ENCODE measurements around the gene OR2T27. TPM values are rescaled to one million over a fixed set of nuclear protein-coding genes. Genes with fewer than 3 reads are reported as not detected.

OR2T27 gene
- not detected in 2 replicates for total RNA-seq

GRCh38 chr1:248655354-248655753, at the start of gene OR2T27:
TSS of gene OR2T27 (minus strand) at chr1:248655528. CDS start at chr1:248650884, 4,644 bp downstream.

GRCh38 chr1:248702714-248703113, 47.4 kb upstream of the OR2T27 start, which contains the start of gene OR14I1:
TSS of gene OR14I1 (minus strand) at chr1:248702766.

GRCh38 chr1:248645178-248645577, 10.2 kb downstream of the OR2T27 start, which contains the start of gene OR2T35:
TSS of gene OR2T35 (minus strand) at chr1:248645278. CDS start at chr1:248639258, 6,020 bp downstream.

GRCh38 chr1:248634991-248635390, 20.3 kb downstream of the OR2T27 start, which contains the start of gene OR2T11:
TSS of gene OR2T11 (minus strand) at chr1:248635091. CDS start at chr1:248627128, 7,963 bp downstream.

Other genes with a start within 250 kb of the OR2T27 start
- not detected in 2 replicates for gene OR2T2, start 209.9 kb downstream of the OR2T27 start, total RNA-seq
- not detected in 2 replicates for gene OR2T3, start 182.2 kb downstream of the OR2T27 start, total RNA-seq
- gene OR2T5, start 166.9 kb downstream of the OR2T27 start, total RNA-seq, result not detected in 2 replicates
- not detected in 2 replicates for gene OR2G6, start 147.5 kb downstream of the OR2T27 start, total RNA-seq
- gene OR2T29, start 92.8 kb downstream of the OR2T27 start, total RNA-seq, result not detected in 2 replicates
- gene OR2T34, start 80.8 kb downstream of the OR2T27 start, total RNA-seq, result not detected in 2 replicates
- not detected in 2 replicates for gene OR2T10, start 57.8 kb downstream of the OR2T27 start, total RNA-seq
- gene OR2T11, start 20.4 kb downstream of the OR2T27 start, total RNA-seq, result not detected in 2 replicates
- not detected in 2 replicates for gene OR2T35, start 10.2 kb downstream of the OR2T27 start, total RNA-seq
- not detected in 2 replicates for gene OR14I1, start 47.2 kb upstream of the OR2T27 start, total RNA-seq
- gene LYPD8, start 100.2 kb upstream of the OR2T27 start, total RNA-seq, result not detected in 2 replicates
- gene SH3BP5L, start 170.4 kb upstream of the OR2T27 start, total RNA-seq, result 20.2 and 26.6 TPM in 2 replicates
- 19.5 and 19.6 TPM in 2 replicates for gene ZNF672, start 182.7 kb upstream of the OR2T27 start, total RNA-seq
- 12.2 and 13.0 TPM in 2 replicates for gene ZNF692, start 203.6 kb upstream of the OR2T27 start, total RNA-seq

All from epithelial cell of umbilical artery (primary cell).